HG03196 (cell line): ENCODE data around the gene VSIG10L.

Source experiments
- ATAC-seq: cut with Tn5 transposase; IDR thresholded peaks from one replicate; pipeline ENCODE4 v1.9.1; 2021; ENCODE audit not compliant: unreplicated experiment

Gene VSIG10L

GRCh38 chr19:51365965-51366388 is 24.0 kb upstream of the VSIG10L start, which contains the start of gene ETFB:
TSS of gene ETFB (minus strand) at chr19:51366388. CDS start at chr19:51366326, 62 bp downstream.
- ATAC-seq = no peak

GRCh38 chr19:51365211-51365964 is 23.4 kb upstream of the VSIG10L start:
- ATAC-seq = no peak

- no peak for ATAC-seq
These were observed 22.5 kb upstream of the VSIG10L start for GRCh38 chr19:51364200-51365106.

- ATAC-seq = no peak
These were observed 19.3 kb upstream of the VSIG10L start for GRCh38 chr19:51361239-51361638.

- no peak for ATAC-seq
These were observed 17.4 kb upstream of the VSIG10L start for GRCh38 chr19:51359294-51359693.

GRCh38 chr19:51357952-51358351 is 16.0 kb upstream of the VSIG10L start:
- ATAC-seq = no peak

GRCh38 chr19:51356159-51356801 is 14.3 kb upstream of the VSIG10L start:
- ATAC-seq = no peak

- ATAC-seq = no peak
These were observed 12.8 kb upstream of the VSIG10L start for GRCh38 chr19:51354742-51355148.

GRCh38 chr19:51354103-51354741 is 12.3 kb upstream of the VSIG10L start:
- ATAC-seq = no peak

GRCh38 chr19:51352783-51353360 is 10.9 kb upstream of the VSIG10L start:
- no peak for ATAC-seq

GRCh38 chr19:51351266-51351990 is 9.5 kb upstream of the VSIG10L start:
- no peak for ATAC-seq

- no peak for ATAC-seq
These were observed 5.4 kb upstream of the VSIG10L start for GRCh38 chr19:51347209-51347928.

- ATAC-seq = no peak
These were observed 4.8 kb upstream of the VSIG10L start for GRCh38 chr19:51346742-51347141.

GRCh38 chr19:51345076-51345620 is 3.2 kb upstream of the VSIG10L start:
- ATAC-seq = no peak

GRCh38 chr19:51342631-51343569 is 961 bp upstream of the VSIG10L start:
- ATAC-seq = no peak

GRCh38 chr19:51341066-51341465 is 873 bp downstream of the VSIG10L start:
- no peak for ATAC-seq

- peak; percentile 43 for ATAC-seq
These were observed 2.0 kb downstream of the VSIG10L start for GRCh38 chr19:51339687-51340656.
